ENCODE results near the gene POLR2A. TPM values are rescaled to one million over a fixed set of nuclear protein-coding genes. Genes with fewer than 3 reads are reported as not detected.

Gene POLR2A
- 148 and 149 TPM in 2 replicates for total RNA-seq
- long read RNA-seq, partial matches to known transcripts = 1 of 4 reads
- long read RNA-seq, other reads (novel, unspliced or antisense) = 3 of 4 reads

- peaks cover 9% of the 10 kb centered on the region for H3K36me3 Mint-ChIP-seq (ENCODE audit: unreplicated experiment)
- H3K4me3 Mint-ChIP-seq (ENCODE audit: unreplicated experiment) = peak within 1 kb of the TSS; percentile 91
- peaks cover 66% of the 10 kb centered on the region for H3K4me1 Mint-ChIP-seq (ENCODE audit: unreplicated experiment)
- peak; percentile 99 for DNase-seq (ENCODE audit: extremely low spot score, unreplicated experiment)
- peak within 1 kb of the TSS; percentile 100 for H3K27ac Mint-ChIP-seq (ENCODE audit: unreplicated experiment)
- no peaks in the 10 kb centered on the region for H3K9me3 Mint-ChIP-seq (ENCODE audit: unreplicated experiment)
- TF ChIP-seq CTCF (IDR thresholded peaks at IDR 0.05) = no peak
- no peaks in the 10 kb centered on the region for H3K27me3 Mint-ChIP-seq (ENCODE audit: unreplicated experiment)
These were observed at the start of gene POLR2A for GRCh38 chr17:7484067-7484918. TSS of gene POLR2A (plus strand) at chr17:7484366.

GRCh38 chr17:7435676-7436555 lies 48.2 kb upstream of the POLR2A start:
- Mint-ChIP-seq H3K27me3 (ENCODE audit: unreplicated experiment) (peaks cover 25% of the 10 kb centered on the region), H3K9me3 (ENCODE audit: unreplicated experiment) (no peaks in the 10 kb centered on the region), H3K4me3 (ENCODE audit: unreplicated experiment) (peak overlapping the region; percentile 81), H3K36me3 (ENCODE audit: unreplicated experiment) (peaks cover 2% of the 10 kb centered on the region), H3K4me1 (ENCODE audit: unreplicated experiment) (peaks cover 43% of the 10 kb centered on the region), H3K27ac (ENCODE audit: unreplicated experiment) (peak overlapping the region; percentile 82)
- no peak for DNase-seq (ENCODE audit: extremely low spot score, unreplicated experiment)
- TF ChIP-seq CTCF (IDR thresholded peaks at IDR 0.05) = peak; percentile 24

- Mint-ChIP-seq H3K9me3 (ENCODE audit: unreplicated experiment) (no peaks in the 10 kb centered on the region), H3K4me1 (ENCODE audit: unreplicated experiment) (peaks cover 43% of the 10 kb centered on the region), H3K4me3 (ENCODE audit: unreplicated experiment) (peak overlapping the region; percentile 81), H3K27ac (ENCODE audit: unreplicated experiment) (peak overlapping the region; percentile 82), H3K27me3 (ENCODE audit: unreplicated experiment) (peaks cover 28% of the 10 kb centered on the region), H3K36me3 (ENCODE audit: unreplicated experiment) (peaks cover 2% of the 10 kb centered on the region)
- DNase-seq (ENCODE audit: extremely low spot score, unreplicated experiment) = peak; percentile 92
- peak; percentile 91 for TF ChIP-seq CTCF (IDR thresholded peaks at IDR 0.05)
These were observed 47.4 kb upstream of the POLR2A start for GRCh38 chr17:7436556-7437368.

- Mint-ChIP-seq H3K4me3 (ENCODE audit: unreplicated experiment) (peak overlapping the region; percentile 81), H3K36me3 (ENCODE audit: unreplicated experiment) (peaks cover 2% of the 10 kb centered on the region), H3K9me3 (ENCODE audit: unreplicated experiment) (no peaks in the 10 kb centered on the region), H3K4me1 (ENCODE audit: unreplicated experiment) (peaks cover 43% of the 10 kb centered on the region), H3K27ac (ENCODE audit: unreplicated experiment) (no peak overlapping the region), H3K27me3 (ENCODE audit: unreplicated experiment) (peaks cover 31% of the 10 kb centered on the region)
- no peak for TF ChIP-seq CTCF (IDR thresholded peaks at IDR 0.05)
- no peak for DNase-seq (ENCODE audit: extremely low spot score, unreplicated experiment)
These were observed 46.8 kb upstream of the POLR2A start for GRCh38 chr17:7437369-7437863.
